ENCODE measurements around the gene NUP205.

- TF ChIP-seq CTCF (conservative IDR thresholded peaks at IDR 0.05; ENCODE audit: low read depth, low read length) (peak; percentile 68), EZH2 (IDR thresholded peaks at IDR 0.05; ENCODE audit: borderline replicate concordance, low read depth, low read length, poor library complexity, severe bottlenecking) (no peak)
Measured at GRCh38 chr7:135512135-135512887, 45.4 kb upstream of the NUP205 start.
